NCI-H128 (cell line): ENCODE measurements around the gene CLK4.

ENCODE experiments used
- DNase-seq: peaks from one replicate; lab custom pipeline; 2025; ENCODE audit not compliant: unreplicated experiment; lab: John Stamatoyannopoulos, UW

Gene CLK4

DNA sequence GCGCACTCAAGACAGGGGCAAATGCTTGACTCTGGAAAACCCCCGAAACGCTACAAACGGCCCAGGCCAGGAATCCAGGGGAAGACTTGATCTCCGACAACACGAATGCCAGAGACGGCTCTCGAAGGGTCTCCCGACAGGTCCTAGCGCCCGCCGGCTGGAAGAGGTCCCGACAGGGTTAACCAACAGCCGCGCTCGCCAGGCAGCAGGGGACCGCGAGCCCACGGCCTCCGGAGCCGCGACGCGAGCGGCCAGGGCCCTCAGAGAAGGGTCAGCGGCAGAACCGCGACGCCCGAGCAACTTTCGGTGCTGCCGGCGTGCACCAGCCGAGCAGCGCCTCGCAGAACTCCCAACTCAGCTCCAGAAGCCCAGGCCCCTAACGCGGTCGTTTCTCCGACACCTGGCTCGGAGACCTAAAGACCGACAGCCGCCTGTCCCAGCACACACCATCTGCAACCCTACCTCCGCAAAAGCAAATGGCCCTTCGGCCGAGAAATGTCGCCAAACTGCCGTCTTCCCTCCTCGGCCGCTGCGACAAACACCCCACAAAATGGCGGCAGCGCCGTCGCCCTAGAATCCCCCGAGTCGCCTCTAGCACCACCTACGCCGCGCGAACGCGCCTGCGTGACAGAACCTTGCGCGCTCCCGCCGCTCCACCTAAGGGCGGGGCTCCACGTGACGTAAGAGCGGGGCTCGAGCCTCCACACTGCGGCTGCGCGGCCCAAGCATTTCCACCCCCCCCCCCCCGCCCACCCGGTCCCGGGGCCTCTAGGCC, at the start of gene CLK4:
TSS of gene CLK4 (minus strand) at position 567 of the 775 bp plus-strand sequence. CDS start 3,634 bp downstream, outside the sequence.
- peak; percentile 54 for DNase-seq

DNA sequence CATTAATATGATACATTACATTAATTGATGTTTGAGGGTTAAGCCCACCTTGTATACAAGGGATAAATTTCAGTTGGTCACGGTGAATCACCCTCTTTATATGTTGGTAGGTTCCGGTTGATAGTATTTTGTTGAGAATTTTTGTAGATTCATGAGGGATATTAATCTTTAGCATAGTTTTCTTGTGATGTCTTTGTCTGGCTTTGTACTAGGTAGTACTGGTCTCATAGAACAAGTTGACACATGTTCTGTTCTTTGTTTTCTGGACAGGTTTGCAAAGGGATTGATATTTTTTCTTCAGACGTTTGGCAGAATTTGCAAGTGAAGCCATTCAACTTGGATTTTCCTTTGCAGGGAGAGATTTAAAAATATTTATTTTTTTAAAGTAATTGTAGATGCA, 49.1 kb upstream of the CLK4 start:
- no peak for DNase-seq

DNA sequence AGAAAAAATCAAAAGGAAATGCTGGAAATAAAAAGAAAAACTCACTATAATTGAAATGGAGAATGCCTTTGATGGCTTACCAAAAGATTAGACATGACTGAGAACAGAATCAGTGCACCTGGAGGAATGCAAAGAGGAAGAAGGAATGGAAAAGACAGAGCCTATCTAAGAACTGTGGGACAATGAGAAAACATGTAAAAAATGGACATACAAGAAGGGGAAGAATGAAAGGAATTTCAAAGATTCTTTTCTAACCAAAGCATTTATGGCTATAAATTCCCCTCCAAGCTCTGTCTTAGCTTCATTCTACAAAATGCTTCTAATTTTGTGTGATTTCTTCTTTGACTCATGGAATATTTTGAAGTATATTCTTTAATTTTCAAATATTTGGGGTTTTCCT, 47.5 kb upstream of the CLK4 start:
- no peak for DNase-seq

DNA sequence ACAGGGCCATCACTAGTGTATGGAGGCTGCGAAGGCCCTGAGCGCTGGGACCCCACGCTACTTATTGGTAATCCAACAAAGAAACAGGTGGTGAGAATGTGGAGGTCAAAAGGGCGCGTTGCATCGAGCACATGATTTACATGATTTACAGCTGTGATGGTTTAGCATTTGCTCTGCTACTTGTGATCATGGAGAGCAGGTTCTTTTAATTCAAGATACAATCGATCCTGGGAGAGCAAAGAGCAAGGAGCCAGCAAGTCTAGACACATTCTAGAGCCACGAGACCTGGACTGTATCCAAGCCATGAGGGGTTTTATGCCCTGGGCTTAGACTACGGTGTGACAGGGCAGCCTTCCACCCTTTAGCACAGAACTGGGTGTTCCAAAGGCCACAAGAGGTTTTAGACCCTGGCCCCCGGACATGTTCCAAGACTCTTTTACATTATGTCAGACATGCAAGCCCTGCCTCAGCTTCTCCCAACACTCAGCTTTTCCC, 47.0 kb upstream of the CLK4 start:
- DNase-seq, result no peak

- no peak for DNase-seq
Observed at GRCh38 chr5:178672630-178673029, 45.8 kb upstream of the CLK4 start.

GRCh38 chr5:178671602-178672144, 44.8 kb upstream of the CLK4 start:
- no peak for DNase-seq

GRCh38 chr5:178670351-178670885, 43.6 kb upstream of the CLK4 start:
- no peak for DNase-seq

GRCh38 chr5:178668579-178668978, 41.7 kb upstream of the CLK4 start:
- DNase-seq, result no peak

DNA sequence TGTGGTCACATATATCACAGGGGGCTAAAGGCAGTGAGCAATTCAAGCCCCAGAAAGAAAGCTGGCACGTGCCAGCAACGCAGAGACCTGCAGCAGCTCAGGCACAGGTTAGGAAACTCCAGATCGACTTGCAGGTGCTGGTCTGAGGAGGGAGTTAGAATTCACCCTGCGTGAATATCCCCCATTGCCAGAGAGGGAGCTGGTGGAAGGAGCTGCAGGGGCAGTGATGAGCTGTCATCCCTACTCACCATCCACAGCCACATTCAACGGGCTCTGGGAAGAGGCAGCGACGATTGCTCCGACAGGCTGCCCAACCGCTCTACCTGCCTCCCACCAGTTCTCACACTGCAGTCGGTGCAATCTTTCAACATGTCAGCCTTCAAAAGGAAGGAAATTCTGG, 40.8 kb upstream of the CLK4 start:
- no peak for DNase-seq

DNA sequence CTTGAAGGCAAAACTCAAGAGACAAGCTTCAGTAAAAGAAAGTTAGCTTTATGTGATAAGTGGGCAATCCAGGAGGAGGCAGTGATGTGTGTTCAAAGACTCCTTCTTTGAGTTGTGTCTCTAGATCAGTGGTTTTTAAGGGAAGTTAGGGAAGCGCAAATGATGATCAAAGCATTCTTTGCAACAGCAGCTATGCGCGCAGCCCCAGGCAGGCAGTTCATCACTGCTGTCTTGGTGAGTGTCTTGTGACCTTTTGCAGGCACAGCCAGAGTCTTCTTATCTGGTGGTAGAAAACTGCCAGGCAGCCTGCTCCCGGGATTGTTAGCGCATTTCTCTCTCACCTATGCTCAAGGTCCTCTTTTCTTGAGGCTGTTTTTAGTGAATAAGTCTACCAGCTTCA, 40.3 kb upstream of the CLK4 start:
- DNase-seq, result no peak

- DNase-seq, result no peak
Observed at GRCh38 chr5:178664141-178664540, 37.3 kb upstream of the CLK4 start.

- DNase-seq, result no peak
Observed at GRCh38 chr5:178662541-178662860, 35.7 kb upstream of the CLK4 start.

DNA sequence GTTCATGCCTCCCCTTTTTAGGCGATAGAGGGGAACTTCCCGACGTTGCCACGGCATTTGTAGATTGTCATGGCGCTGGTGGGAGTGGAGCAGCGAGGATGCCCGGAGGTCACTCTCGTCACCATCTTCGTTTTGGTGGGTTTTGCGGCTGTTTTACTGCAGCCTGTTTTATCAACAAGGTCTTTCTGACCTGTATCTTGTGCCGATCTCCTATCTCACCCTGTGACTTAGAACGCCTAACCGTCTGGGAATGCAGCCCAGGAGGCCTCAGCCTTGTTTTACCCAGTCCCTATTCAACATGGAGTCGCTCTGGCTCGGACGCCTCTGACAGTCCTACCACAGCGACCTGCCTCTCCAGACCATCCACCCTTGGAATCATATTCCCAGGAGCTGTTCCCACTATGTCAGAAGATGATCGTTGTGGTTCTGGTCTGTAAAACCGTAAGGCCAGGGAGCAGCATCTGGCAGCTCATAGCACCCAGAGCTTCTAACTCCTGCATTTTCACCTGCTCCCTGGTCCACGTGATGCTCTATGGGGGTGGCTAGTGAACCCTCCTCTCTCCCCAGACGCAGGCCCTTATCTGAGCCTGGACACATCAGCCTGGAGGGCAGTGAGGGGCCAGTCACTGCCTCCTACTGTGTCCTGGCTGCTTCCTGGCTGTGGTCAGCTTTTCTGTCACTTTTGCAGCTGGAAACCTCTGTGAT, 35.1 kb upstream of the CLK4 start:
- no peak for DNase-seq

GRCh38 chr5:178651046-178651810, 24.4 kb upstream of the CLK4 start:
- no peak for DNase-seq

GRCh38 chr5:178650214-178650613, 23.4 kb upstream of the CLK4 start:
- no peak for DNase-seq

DNA sequence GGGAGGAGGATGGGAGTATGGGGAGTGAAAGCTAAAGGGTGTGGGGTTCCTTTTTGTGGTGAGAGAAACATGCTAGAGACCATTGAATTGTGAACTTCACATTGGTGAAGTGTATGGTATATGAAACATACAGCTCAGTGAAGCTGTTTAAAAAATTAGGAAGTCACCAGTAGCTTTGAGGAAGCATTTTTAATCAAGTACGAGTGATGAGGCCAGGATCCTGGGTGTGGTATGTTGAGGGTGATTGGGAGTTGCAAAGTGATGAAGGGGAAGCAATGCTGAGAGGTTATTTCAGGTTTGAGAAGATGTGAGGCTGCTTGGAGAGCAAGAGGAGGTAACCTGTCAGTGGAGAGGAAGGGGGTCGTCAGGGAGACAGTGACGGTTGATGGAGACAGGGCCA, 22.7 kb upstream of the CLK4 start:
- DNase-seq, result no peak

DNA sequence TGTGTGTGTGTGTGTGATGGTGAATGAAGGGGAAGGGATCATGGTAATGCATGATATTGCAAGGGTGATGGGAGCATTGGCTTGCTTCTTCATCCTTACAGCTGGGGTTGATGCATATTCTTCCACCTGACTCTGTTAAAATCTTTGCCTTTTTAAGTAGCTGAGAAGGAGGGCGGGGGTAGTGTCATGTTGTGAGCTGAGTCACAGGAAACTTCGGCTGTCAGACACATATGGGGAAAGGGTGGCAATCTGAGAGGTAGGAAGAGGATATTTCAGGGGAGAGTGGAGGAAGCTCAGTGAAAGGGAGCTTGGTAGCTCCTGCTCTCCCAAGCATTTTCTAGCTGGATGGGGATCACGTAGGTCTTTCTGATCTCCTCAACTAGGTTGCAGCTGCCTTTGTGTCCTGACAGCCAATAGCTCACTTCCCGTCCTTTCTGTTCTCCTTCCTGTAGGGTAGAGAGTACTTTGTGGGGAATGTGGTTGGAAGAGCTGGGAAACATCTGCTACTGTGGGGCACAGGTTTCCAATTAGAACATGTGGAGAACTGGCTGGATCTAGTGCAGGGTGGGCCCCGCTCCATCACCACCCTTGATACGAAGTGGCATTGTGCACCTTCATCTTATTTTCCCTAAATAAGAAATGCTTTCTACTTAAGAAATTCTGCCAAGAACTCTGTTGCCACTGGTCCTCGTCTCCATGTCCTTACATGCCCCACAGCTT, 18.1 kb upstream of the CLK4 start:
- DNase-seq, result no peak

DNA sequence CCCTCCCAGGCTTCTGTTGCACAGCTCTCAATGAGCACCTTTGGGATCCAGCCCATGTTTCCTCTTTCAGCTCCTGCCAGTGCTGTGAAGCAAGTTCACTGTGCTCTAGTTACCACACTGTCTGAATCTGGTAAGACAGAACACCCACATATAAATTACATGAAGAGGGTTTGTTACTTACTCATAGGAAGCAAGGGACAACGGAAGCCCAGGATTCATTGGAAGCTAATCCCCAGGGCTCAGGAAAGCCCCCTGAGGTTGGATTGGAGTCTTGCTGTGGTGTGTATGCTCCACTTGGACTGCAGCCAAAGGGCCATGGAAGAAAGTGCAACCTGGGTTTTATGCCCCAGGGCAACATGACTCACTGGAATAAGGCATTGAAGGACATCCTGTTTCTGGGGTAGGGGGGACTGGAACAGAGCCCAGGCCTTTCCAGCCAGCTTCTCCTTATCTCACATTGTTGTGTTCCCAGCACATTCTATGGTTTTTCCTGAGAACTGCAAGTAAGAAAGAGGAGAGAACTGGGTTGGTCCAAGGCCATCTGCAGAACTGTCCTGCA, 15.6 kb upstream of the CLK4 start:
- no peak for DNase-seq

DNA sequence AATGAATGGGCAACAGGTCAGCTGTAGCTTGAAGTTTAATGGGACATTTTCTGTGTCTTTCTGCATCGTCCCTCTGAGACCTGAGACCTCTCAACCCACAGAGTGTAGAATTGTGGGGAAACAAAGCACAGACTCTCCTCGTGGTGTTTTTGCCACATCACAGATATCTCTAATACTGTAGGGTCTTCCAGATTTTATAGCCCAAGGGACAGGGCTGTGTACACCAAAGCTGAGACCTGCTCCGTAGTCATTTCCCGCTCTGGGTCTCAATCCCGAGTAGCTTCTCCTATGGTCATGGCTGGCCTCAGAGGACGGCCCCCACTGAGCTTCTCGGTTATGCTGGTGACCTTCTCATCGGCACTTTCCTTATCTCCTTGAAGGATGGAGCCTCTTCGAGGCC, 14.9 kb upstream of the CLK4 start:
- no peak for DNase-seq

GRCh38 chr5:178640331-178641045, 13.6 kb upstream of the CLK4 start:
- DNase-seq, result no peak
